Neural cell (in vitro differentiated cells): ENCODE results near the gene APBA1. TPM values are rescaled to one million over a fixed set of nuclear protein-coding genes. Genes with fewer than 3 reads are reported as not detected.

Source experiments
- H2AFZ ChIP-seq: fragments of 200-600, 300-800 bp; sonication (generic), shearing (Covaris generic); 2 replicates; pipeline ENCODE4 v1.6.0; 2014; ENCODE audit warnings: low read depth, mild to moderate bottlenecking, antibody characterized with exemption, low read length, moderate library complexity
- H3F3A ChIP-seq: fragments of 200-600 bp; shearing (Covaris generic); 2 replicates; pipeline ENCODE4 v1.6.1; 2016; ENCODE audit warnings: mild to moderate bottlenecking, moderate library complexity, mixed read lengths, antibody characterized with exemption, low read length; ENCODE audit not compliant: insufficient read depth, poor library complexity, severe bottlenecking
- H3K27ac ChIP-seq: fragments of 200-600, 300-800 bp; sonication (generic), shearing (Covaris generic); 2 replicates; pipeline ENCODE4 v1.5.1; 2014; ENCODE audit warnings: mild to moderate bottlenecking, low read length, moderate library complexity
- H3K27me3 ChIP-seq: fragments of 300-800, 200-600 bp; sonication (generic), shearing (Covaris generic); 2 replicates; pipeline ENCODE4 v1.6.0; 2014; ENCODE audit warnings: mild to moderate bottlenecking, low read depth, low read length, moderate library complexity; ENCODE audit not compliant: insufficient read depth
- H3K36me3 ChIP-seq: fragments of 300-800, 200-600 bp; sonication (generic), shearing (Covaris generic); 2 replicates; pipeline ENCODE4 v1.5.1; 2014; ENCODE audit warnings: mild to moderate bottlenecking, antibody characterized with exemption, low read length, moderate library complexity; ENCODE audit not compliant: insufficient read depth
- H3K4me2 ChIP-seq: fragments of 300-800, 200-600 bp; sonication (generic), shearing (Covaris generic); 2 replicates; pipeline ENCODE4 v1.6.0; 2014; ENCODE audit warnings: mild to moderate bottlenecking, low read length
- H3K4me3 ChIP-seq: fragments of 300-800, 200-600 bp; sonication (generic), shearing (Covaris generic); 2 replicates; pipeline ENCODE4 v1.5.1; 2014; ENCODE audit warnings: mild to moderate bottlenecking, low read length, moderate library complexity
- H3K79me2 ChIP-seq: fragments of 200-600 bp; shearing (Covaris generic); replicated peaks from 2 replicates; pipeline ENCODE4 v1.6.0; 2014; ENCODE audit warnings: mild to moderate bottlenecking, low read length, moderate library complexity; ENCODE audit not compliant: insufficient read depth
- H3K9ac ChIP-seq: fragments of 300-800, 200-600 bp; sonication (generic), shearing (Covaris generic); 2 replicates; pipeline ENCODE4 v1.6.1; 2016; ENCODE audit warnings: mild to moderate bottlenecking, low read length, mixed read lengths
- H3K9me2 ChIP-seq: fragments of 200-600 bp; shearing (Covaris generic); 2 replicates; pipeline ENCODE4 v1.6.1; 2016; ENCODE audit warnings: mild to moderate bottlenecking, low read length, mixed read lengths; ENCODE audit not compliant: insufficient read depth
- H3K9me3 ChIP-seq: fragments of 200-600, 300-800 bp; sonication (generic), shearing (Covaris generic); 2 replicates; pipeline ENCODE4 v1.6.1; 2016; ENCODE audit warnings: mild to moderate bottlenecking, mixed run types, low read length, moderate library complexity, mixed read lengths
- H4K20me1 ChIP-seq: fragments of 200-600 bp; shearing (Covaris generic); 2 replicates; pipeline ENCODE4 v1.6.1; 2016; ENCODE audit warnings: mild to moderate bottlenecking, mixed run types; ENCODE audit not compliant: insufficient read depth
- EP300 ChIP-seq: fragments of 450-650 bp; conservative IDR thresholded peaks from 2 replicates; pipeline ENCODE4 v1.6.1; 2014; ENCODE audit warnings: antibody characterized with exemption, mild to moderate bottlenecking, moderate library complexity; ENCODE audit not compliant: poor library complexity, severe bottlenecking
- EZH2 ChIP-seq: fragments of 200-600, 300-800 bp; shearing (Covaris generic), sonication (generic); IDR thresholded peaks from 2 replicates; pipeline ENCODE4 v1.6.1; 2014; ENCODE audit warnings: antibody characterized with exemption, low read length, borderline replicate concordance, mild to moderate bottlenecking; ENCODE audit not compliant: insufficient read depth, poor library complexity, severe bottlenecking
- MXI1 ChIP-seq: fragments of 450-650 bp; conservative IDR thresholded peaks from 2 replicates; pipeline ENCODE4 v1.6.1; 2014; ENCODE audit warnings: antibody characterized with exemption, mild to moderate bottlenecking; ENCODE audit not compliant: poor library complexity, severe bottlenecking
- POLR2AphosphoS5 ChIP-seq: IDR thresholded peaks from 2 replicates; pipeline ENCODE4 v1.6.1; 2012
- RAD21 ChIP-seq: fragments of 450-650 bp; conservative IDR thresholded peaks from 2 replicates; pipeline ENCODE4 v1.6.1; 2014; ENCODE audit warnings: antibody characterized with exemption, mild to moderate bottlenecking, moderate library complexity
- SMC3 ChIP-seq: fragments of 450-650 bp; conservative IDR thresholded peaks from 2 replicates; pipeline ENCODE4 v1.6.1; 2014; ENCODE audit warnings: antibody characterized with exemption, mild to moderate bottlenecking, moderate library complexity; ENCODE audit not compliant: poor library complexity
- TAF1 ChIP-seq: IDR thresholded peaks from 2 replicates; pipeline ENCODE4 v1.6.1; 2012; ENCODE audit warnings: low read depth
- polyA plus RNA-seq: library from polyadenylated mRNA; depleted of rRNA; stranded (reverse); fragments of >200 nt; gene quantifications from 2 replicates; pipeline ENCODE4 v1.2.3, GENCODE V29; 2014
- TF ChIP-seq, protein P1 (sequence below): fragments of 450-650 bp; IDR thresholded peaks from 2 replicates; pipeline ENCODE4 v1.5.1; 2014; ENCODE audit warnings: antibody characterized with exemption, mild to moderate bottlenecking, moderate library complexity; ENCODE audit not compliant: poor library complexity, severe bottlenecking
- TF ChIP-seq, protein P2 (sequence below): IDR thresholded peaks from 2 replicates; pipeline ENCODE4 v1.6.1; 2012; ENCODE audit warnings: borderline replicate concordance

Gene APBA1
- polyA plus RNA-seq, 1 donor from 2014 or later, result 10.9 TPM

DNA sequence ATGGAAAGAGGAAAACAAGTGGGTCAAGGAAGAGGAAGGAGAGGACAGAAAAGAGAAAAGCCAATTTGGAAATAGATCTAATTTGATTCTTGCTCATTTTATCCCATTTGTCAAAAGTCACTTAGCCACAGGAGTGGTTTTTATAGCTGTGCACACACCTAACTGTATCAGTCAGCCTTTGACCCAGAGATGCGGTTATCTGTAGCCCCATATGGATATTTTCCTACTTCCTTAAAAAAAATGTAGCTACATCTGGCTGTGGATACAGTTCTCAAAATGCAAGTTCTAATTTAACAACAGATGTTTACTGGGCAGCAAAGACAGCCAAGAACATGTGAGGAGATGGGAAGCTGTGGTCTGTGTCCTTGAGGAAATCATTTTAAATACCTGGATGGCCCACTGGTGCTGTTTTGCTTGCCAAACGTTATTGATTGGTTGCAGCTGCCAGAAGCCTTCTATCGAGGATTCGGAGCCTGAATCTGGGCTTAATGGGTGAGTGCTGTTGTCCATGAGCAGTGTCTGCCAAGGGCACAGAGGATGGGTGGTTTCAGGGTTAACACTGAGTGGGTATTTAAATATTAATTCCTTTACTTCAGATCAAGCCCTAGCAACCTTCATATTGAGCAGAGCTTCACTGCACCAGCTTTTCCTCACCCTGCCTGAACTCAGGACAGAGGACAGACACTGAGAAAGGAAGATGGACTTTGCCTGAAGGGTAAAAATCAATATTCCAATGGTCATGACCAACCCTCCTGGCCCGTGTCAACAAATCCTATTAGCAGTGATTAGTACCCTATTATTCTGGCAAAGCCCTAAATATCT, 92.2 kb downstream of the APBA1 start:
- Histone ChIP-seq H3K9me3 (no peaks in the 10 kb centered on the region), H3K4me2 (no peak overlapping the region), H2AFZ (no peak overlapping the region), H4K20me1 (no peaks in the 10 kb centered on the region), H3K36me3 (no peaks in the 10 kb centered on the region), H3K4me3 (no peak overlapping the region), H3K79me2 (no peaks in the 10 kb centered on the region), H3K27ac (no peak overlapping the region), H3F3A (no peaks in the 10 kb centered on the region), H3K9me2 (no peaks in the 10 kb centered on the region), H3K9ac (no peak overlapping the region), H3K27me3 (no peaks in the 10 kb centered on the region)
- TF ChIP-seq RAD21 (no peak), EZH2 (no peak)
- TF ChIP-seq, protein P1, sequence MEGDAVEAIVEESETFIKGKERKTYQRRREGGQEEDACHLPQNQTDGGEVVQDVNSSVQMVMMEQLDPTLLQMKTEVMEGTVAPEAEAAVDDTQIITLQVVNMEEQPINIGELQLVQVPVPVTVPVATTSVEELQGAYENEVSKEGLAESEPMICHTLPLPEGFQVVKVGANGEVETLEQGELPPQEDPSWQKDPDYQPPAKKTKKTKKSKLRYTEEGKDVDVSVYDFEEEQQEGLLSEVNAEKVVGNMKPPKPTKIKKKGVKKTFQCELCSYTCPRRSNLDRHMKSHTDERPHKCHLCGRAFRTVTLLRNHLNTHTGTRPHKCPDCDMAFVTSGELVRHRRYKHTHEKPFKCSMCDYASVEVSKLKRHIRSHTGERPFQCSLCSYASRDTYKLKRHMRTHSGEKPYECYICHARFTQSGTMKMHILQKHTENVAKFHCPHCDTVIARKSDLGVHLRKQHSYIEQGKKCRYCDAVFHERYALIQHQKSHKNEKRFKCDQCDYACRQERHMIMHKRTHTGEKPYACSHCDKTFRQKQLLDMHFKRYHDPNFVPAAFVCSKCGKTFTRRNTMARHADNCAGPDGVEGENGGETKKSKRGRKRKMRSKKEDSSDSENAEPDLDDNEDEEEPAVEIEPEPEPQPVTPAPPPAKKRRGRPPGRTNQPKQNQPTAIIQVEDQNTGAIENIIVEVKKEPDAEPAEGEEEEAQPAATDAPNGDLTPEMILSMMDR, result no peak

DNA sequence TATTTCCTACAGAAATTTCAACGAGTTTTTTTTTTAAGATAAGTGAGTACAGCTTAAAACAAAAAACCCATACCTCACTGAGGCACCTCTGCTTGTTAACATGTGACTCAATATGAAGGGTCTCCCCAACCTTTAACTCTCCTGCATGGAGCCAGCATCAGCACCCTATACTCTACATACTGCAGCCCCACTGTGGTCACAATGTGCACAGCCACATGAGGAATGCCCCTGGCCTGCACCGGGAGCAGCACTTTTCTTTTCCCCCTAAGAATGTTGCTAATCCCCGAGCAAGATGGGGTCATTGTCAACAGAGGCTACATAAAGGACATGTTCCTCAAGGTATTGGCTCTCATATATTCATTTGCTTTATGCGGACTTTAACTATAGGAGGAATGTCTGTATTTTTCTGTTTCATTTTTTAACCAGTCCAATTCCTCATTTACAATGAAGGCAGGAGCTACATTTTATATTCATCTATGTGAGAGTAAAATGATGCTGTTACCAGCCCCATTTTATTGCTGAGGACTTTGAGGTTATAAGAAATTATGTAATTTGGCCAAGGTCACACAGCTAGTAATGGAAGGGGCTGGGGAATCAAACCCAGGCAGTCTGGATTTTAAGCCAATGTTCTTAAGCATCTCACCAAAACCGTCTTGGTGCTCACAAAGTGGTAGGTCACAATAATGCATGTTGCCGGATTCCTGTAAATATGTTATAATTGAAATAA, 93.0 kb downstream of the APBA1 start:
- Histone ChIP-seq H3K9ac (no peak overlapping the region), H4K20me1 (no peaks in the 10 kb centered on the region), H3K4me2 (no peak overlapping the region), H3K27ac (no peak overlapping the region), H3K36me3 (no peaks in the 10 kb centered on the region), H3K79me2 (no peaks in the 10 kb centered on the region), H3K9me3 (no peaks in the 10 kb centered on the region), H2AFZ (no peak overlapping the region), H3F3A (no peaks in the 10 kb centered on the region), H3K9me2 (no peaks in the 10 kb centered on the region), H3K4me3 (no peak overlapping the region), H3K27me3 (no peaks in the 10 kb centered on the region)
- TF ChIP-seq POLR2AphosphoS5, result no peak
- TF ChIP-seq, protein P2, sequence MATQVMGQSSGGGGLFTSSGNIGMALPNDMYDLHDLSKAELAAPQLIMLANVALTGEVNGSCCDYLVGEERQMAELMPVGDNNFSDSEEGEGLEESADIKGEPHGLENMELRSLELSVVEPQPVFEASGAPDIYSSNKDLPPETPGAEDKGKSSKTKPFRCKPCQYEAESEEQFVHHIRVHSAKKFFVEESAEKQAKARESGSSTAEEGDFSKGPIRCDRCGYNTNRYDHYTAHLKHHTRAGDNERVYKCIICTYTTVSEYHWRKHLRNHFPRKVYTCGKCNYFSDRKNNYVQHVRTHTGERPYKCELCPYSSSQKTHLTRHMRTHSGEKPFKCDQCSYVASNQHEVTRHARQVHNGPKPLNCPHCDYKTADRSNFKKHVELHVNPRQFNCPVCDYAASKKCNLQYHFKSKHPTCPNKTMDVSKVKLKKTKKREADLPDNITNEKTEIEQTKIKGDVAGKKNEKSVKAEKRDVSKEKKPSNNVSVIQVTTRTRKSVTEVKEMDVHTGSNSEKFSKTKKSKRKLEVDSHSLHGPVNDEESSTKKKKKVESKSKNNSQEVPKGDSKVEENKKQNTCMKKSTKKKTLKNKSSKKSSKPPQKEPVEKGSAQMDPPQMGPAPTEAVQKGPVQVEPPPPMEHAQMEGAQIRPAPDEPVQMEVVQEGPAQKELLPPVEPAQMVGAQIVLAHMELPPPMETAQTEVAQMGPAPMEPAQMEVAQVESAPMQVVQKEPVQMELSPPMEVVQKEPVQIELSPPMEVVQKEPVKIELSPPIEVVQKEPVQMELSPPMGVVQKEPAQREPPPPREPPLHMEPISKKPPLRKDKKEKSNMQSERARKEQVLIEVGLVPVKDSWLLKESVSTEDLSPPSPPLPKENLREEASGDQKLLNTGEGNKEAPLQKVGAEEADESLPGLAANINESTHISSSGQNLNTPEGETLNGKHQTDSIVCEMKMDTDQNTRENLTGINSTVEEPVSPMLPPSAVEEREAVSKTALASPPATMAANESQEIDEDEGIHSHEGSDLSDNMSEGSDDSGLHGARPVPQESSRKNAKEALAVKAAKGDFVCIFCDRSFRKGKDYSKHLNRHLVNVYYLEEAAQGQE, result no peak

DNA sequence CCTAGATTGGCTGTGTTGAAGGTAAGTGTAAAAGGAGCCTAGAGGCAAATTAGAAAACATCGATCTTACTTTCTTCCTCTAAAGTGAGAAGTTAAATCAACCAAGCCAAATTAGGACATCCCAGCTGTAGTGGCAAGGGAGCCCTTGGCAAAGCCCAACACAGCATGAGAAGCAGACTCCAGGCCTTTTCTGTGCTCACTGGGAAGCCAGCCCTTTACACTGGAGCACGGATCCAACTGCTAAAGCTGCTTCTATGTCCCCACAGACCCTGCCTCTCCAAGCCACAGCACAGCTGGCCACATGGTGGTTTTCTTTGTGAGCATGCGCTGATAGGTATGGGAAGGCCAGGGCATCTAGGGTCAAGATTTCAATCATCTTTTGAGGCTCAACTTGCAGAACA, 94.1 kb downstream of the APBA1 start:
- Histone ChIP-seq H4K20me1 (no peaks in the 10 kb centered on the region), H3K27ac (no peak overlapping the region)
- no peak for TF ChIP-seq EP300
- TF ChIP-seq, protein P1, result no peak
- no peak for TF ChIP-seq SMC3
- TF ChIP-seq TAF1, result no peak
- no peak for TF ChIP-seq MXI1
- TF ChIP-seq POLR2AphosphoS5, result no peak
- no peak for TF ChIP-seq EZH2
- TF ChIP-seq, protein P2, result no peak
- no peak for TF ChIP-seq RAD21

More for the DNA sequence above, 94.1 kb downstream of the APBA1 start:
- Histone ChIP-seq H3K9me3 (no peaks in the 10 kb centered on the region), H3F3A (no peaks in the 10 kb centered on the region), H3K9me2 (no peaks in the 10 kb centered on the region), H3K4me2 (no peak overlapping the region), H3K36me3 (no peaks in the 10 kb centered on the region), H3K79me2 (no peaks in the 10 kb centered on the region), H3K4me3 (no peak overlapping the region), H3K27me3 (no peaks in the 10 kb centered on the region), H2AFZ (no peak overlapping the region), H3K9ac (no peak overlapping the region)
